CD14-positive monocyte (primary cell): Measurements from ENCODE around the gene CFC1B. TPM values are rescaled to one million over a fixed set of nuclear protein-coding genes. Genes with fewer than 3 reads are reported as not detected.
"Not testable (repeated sequence)": the region's sequence is repeated elsewhere in the genome, so short reads cannot be mapped to it uniquely, and the experiment has no call there.

Experiments used
- DNase-seq, 3 donors: peaks; one replicate each; pipeline ENCODE4 v3.0.0-alpha.2; 2011 to 2022
- H2AFZ ChIP-seq: 2 replicates; pipeline ENCODE4 v1.6.0; 2012; ENCODE audit warnings: mild to moderate bottlenecking, low read depth, low read length, inconsistent platforms; ENCODE audit not compliant: insufficient read depth, poor library complexity, severe bottlenecking
- H3K27ac ChIP-seq, 2 donors: 1 replicate in 1 of 2; 2 replicates in 1 of 2; pipeline ENCODE4 v1.5.1; 2012 to 2013; ENCODE audit warnings: low read length in 2 of 2, control low read depth in 1 of 2, inconsistent platforms in 1 of 2, low read depth in 1 of 2, mild to moderate bottlenecking in 1 of 2
- H3K27me3 ChIP-seq, 2 donors: one replicate each; pipeline versions ENCODE4 v1.6.0 to v1.6.1; 2011 to 2013; ENCODE audit warnings: low read length in 2 of 2; ENCODE audit not compliant: control insufficient read depth in 2 of 2, insufficient read depth in 2 of 2
- H3K36me3 ChIP-seq, 2 donors: replicated peaks in 1 of 2; 1 replicate in 1 of 2; 2 replicates in 1 of 2; pipeline versions ENCODE4 v1.5.1 to v1.6.1; 2012 to 2013; ENCODE audit warnings: low read length in 2 of 2, control low read depth in 1 of 2, inconsistent platforms in 1 of 2, mild to moderate bottlenecking in 1 of 2; ENCODE audit not compliant: insufficient read depth in 2 of 2, control insufficient read depth in 1 of 2
- H3K4me1 ChIP-seq, 2 donors: 1 replicate in 1 of 2; 2 replicates in 1 of 2; pipeline versions ENCODE4 v1.5.1 to v1.6.1; 2012 to 2013; ENCODE audit warnings: low read length in 2 of 2, control low read depth in 1 of 2, inconsistent platforms in 1 of 2, mild to moderate bottlenecking in 1 of 2, moderate library complexity in 1 of 2; ENCODE audit not compliant: insufficient read depth in 2 of 2, control insufficient read depth in 1 of 2
- H3K4me2 ChIP-seq: replicated peaks from 2 replicates; pipeline ENCODE3; 2012; ENCODE audit warnings: low read length, moderate library complexity, mild to moderate bottlenecking; ENCODE audit not compliant: poor library complexity, severe bottlenecking; ENCODE audit errors: extremely low read depth
- H3K4me3 ChIP-seq, 3 experiments: fragments of 200-600 bp in 1 of 3; sonication (generic) in 1 of 3; replicated peaks in 1 of 3; 1 replicate in 2 of 3; 2 replicates in 1 of 3; pipeline ENCODE4 v1.5.1; 2011 to 2013; ENCODE audit warnings: low read length in 3 of 3, mild to moderate bottlenecking in 3 of 3, control low read depth in 2 of 3, low read depth in 2 of 3, inconsistent platforms in 1 of 3, moderate library complexity in 1 of 3
- H3K79me2 ChIP-seq: 2 replicates; pipeline ENCODE4 v1.6.0; 2012; ENCODE audit warnings: mild to moderate bottlenecking, control low read depth, inconsistent platforms, low read length, moderate library complexity; ENCODE audit not compliant: insufficient read depth
- H3K9ac ChIP-seq: 2 replicates; pipeline ENCODE4 v1.6.0; 2017; ENCODE audit warnings: low read length, mild to moderate bottlenecking; ENCODE audit not compliant: insufficient read depth, poor library complexity, severe bottlenecking
- H3K9me3 ChIP-seq, 2 donors: replicated peaks in 1 of 2; 1 replicate in 1 of 2; 2 replicates in 1 of 2; pipeline versions ENCODE4 v1.5.1 to v1.6.1; 2012 to 2013; ENCODE audit warnings: low read length in 2 of 2, control low read depth in 1 of 2; ENCODE audit not compliant: control insufficient read depth in 1 of 2, insufficient read depth in 1 of 2
- H4K20me1 ChIP-seq: 2 replicates; pipeline ENCODE4 v1.6.0; 2012; ENCODE audit warnings: mild to moderate bottlenecking, low read length, control low read depth, moderate library complexity; ENCODE audit not compliant: insufficient read depth
- H3K27ac Mint-ChIP-seq, 7 donors: one replicate each; pipeline ENCODE4 v1.8.0; 2020; ENCODE audit warnings: mild to moderate bottlenecking in 7 of 7, mixed read lengths in 7 of 7, moderate library complexity in 6 of 7, inconsistent platforms in 2 of 7
- H3K27me3 Mint-ChIP-seq, 3 donors: one replicate each; pipeline ENCODE4 v1.8.0; 2021 to 2022; ENCODE audit warnings: low read depth in 3 of 3, mild to moderate bottlenecking in 3 of 3, mixed read lengths in 3 of 3, moderate library complexity in 3 of 3, inconsistent platforms in 1 of 3
- H3K36me3 Mint-ChIP-seq, 2 donors: one replicate each; pipeline ENCODE4 v1.8.0; 2020; ENCODE audit warnings: mixed read lengths in 2 of 2, inconsistent platforms in 1 of 2, mild to moderate bottlenecking in 1 of 2
- H3K4me1 Mint-ChIP-seq: one replicate; pipeline ENCODE4 v1.8.0; 2020; ENCODE audit warnings: mild to moderate bottlenecking, mixed read lengths
- H3K4me3 Mint-ChIP-seq, 2 donors: one replicate each; pipeline ENCODE4 v1.8.0; 2020; ENCODE audit warnings: mild to moderate bottlenecking in 2 of 2, mixed read lengths in 2 of 2, moderate library complexity in 1 of 2
- H3K9me3 Mint-ChIP-seq, 7 donors: one replicate each; pipeline ENCODE4 v1.8.0; 2020 to 2022; ENCODE audit warnings: mixed read lengths in 7 of 7, mild to moderate bottlenecking in 6 of 7, moderate library complexity in 6 of 7, inconsistent platforms in 2 of 7
- WGBS: methylation state at CpG from one replicate; pipeline ENCODE4 v1.1.5; 2013; ENCODE audit warnings: missing lambda C conversion rate; ENCODE audit not compliant: insufficient coverage; 5-methylcytosine and 5-hydroxymethylcytosine counted together
- intact Hi-C, 2 donors: fragments of 100-400 bp; cut with micrococcal nuclease; formaldehyde crosslinking; loops; one replicate each; pipeline versions ENCODE4 v1.15.0 to v1.15.1; 2023
- polyA minus RNA-seq: library from RNA; depleted of rRNA, polyadenylated mRNA; stranded (reverse); fragments of >200 nt; gene quantifications from 2 replicates; pipeline ENCODE4 v1.2.3, GENCODE V29; 2012
- polyA plus RNA-seq, 3 donors: library from polyadenylated mRNA; depleted of rRNA in 1 of 3; unstranded in 2 of 3; stranded (reverse) in 1 of 3; fragments of 300-500 nt in 2 of 3; fragments of >200 nt in 1 of 3; fragmentation: Illumina TruSeq in 2 of 3; gene quantifications; 1 replicate in 2 of 3; 2 replicates in 1 of 3; pipeline ENCODE4 v1.2.3, GENCODE V29; 2012 to 2021
- total RNA-seq, 12 experiments: library from RNA in 1 of 12; stranded (reverse) in 1 of 12; fragments of 120-200 nt in 1 of 12; gene quantifications; one replicate each; pipeline ENCODE4 v1.2.4 and lab custom pipeline; 2013 to 2026; ENCODE audit warnings: mixed read lengths in 6 of 12, inconsistent platforms in 1 of 12

CFC1B gene
- total RNA-seq (2013), result not detected
- polyA plus RNA-seq, result not detected
- polyA minus RNA-seq, result not detected in 2 replicates
- total RNA-seq (lab: John Stamatoyannopoulos, UW), result 0 reads per million in 11 experiments

GRCh38 chr2:130520992-130521391, at the start of gene CFC1B:
Gene CFC1B, plus strand, starts transcription at chr2:130521222. Its CDS starts 263 bp downstream, at chr2:130521485.
- H3K27ac Mint-ChIP-seq, H3K4me3 ChIP-seq, intact Hi-C loops, H4K20me1 ChIP-seq, H3K27ac ChIP-seq, H3K79me2 ChIP-seq, H3K27me3 Mint-ChIP-seq, H3K36me3 Mint-ChIP-seq, DNase-seq, H2AFZ ChIP-seq, H3K4me2 ChIP-seq, H3K4me1 ChIP-seq, H3K4me1 Mint-ChIP-seq, H3K9ac ChIP-seq, H3K9me3 ChIP-seq, H3K27me3 ChIP-seq, H3K4me3 Mint-ChIP-seq, H3K36me3 ChIP-seq, H3K9me3 Mint-ChIP-seq: not testable (repeated sequence)
- WGBS, result no CpG with 5 or more reads among the region's 7 CpGs

GRCh38 chr2:130491073-130491472, 29.9 kb upstream of the CFC1B start:
- H2AFZ ChIP-seq, H3K79me2 ChIP-seq, H3K4me1 Mint-ChIP-seq, DNase-seq, H3K4me3 ChIP-seq, H3K36me3 Mint-ChIP-seq, H3K4me2 ChIP-seq, H3K36me3 ChIP-seq, intact Hi-C loops, H3K4me3 Mint-ChIP-seq, H3K9me3 ChIP-seq, H3K9ac ChIP-seq, H3K27me3 Mint-ChIP-seq, H3K27me3 ChIP-seq, H3K9me3 Mint-ChIP-seq, H3K4me1 ChIP-seq, H4K20me1 ChIP-seq, H3K27ac ChIP-seq, H3K27ac Mint-ChIP-seq: not testable (repeated sequence)
- no CpG with 5 or more reads among the region's 4 CpGs for WGBS

GRCh38 chr2:130509228-130509627, 11.8 kb upstream of the CFC1B start, which contains the start of gene POTEI:
Gene POTEI, minus strand, starts transcription at chr2:130509328. Its CDS starts 93 bp downstream, at chr2:130509235.
- WGBS, result no CpG with 5 or more reads among the region's 13 CpGs

GRCh38 chr2:130510807-130511746, 9.9 kb upstream of the CFC1B start:
- intact Hi-C loops, H4K20me1 ChIP-seq, H3K4me2 ChIP-seq, H3K4me3 Mint-ChIP-seq, H3K4me1 ChIP-seq, H3K9me3 Mint-ChIP-seq, H3K36me3 ChIP-seq, H3K27ac Mint-ChIP-seq, H2AFZ ChIP-seq, H3K9me3 ChIP-seq, H3K36me3 Mint-ChIP-seq, H3K4me1 Mint-ChIP-seq, H3K79me2 ChIP-seq, H3K27me3 Mint-ChIP-seq, H3K9ac ChIP-seq, H3K27ac ChIP-seq, H3K4me3 ChIP-seq, H3K27me3 ChIP-seq, DNase-seq: not testable (repeated sequence)
- no CpG with 5 or more reads among the region's 31 CpGs for WGBS

More at GRCh38 chr2:130509228-130509627, 11.8 kb upstream of the CFC1B start, which contains the start of gene POTEI:
- H3K4me2 ChIP-seq, H3K4me1 ChIP-seq, H2AFZ ChIP-seq, H3K79me2 ChIP-seq, H4K20me1 ChIP-seq, H3K9me3 ChIP-seq, H3K27me3 ChIP-seq, H3K4me1 Mint-ChIP-seq, H3K27ac ChIP-seq, intact Hi-C loops, H3K4me3 Mint-ChIP-seq, H3K4me3 ChIP-seq, H3K9ac ChIP-seq, H3K27me3 Mint-ChIP-seq, H3K9me3 Mint-ChIP-seq, H3K36me3 ChIP-seq, H3K27ac Mint-ChIP-seq, H3K36me3 Mint-ChIP-seq, DNase-seq: not testable (repeated sequence)
